OCI-LY7 (cell line): ENCODE results near the gene PRKG1. TPM values are rescaled to one million over a fixed set of nuclear protein-coding genes. Genes with fewer than 3 reads are reported as not detected.
A peak's percentile ranks its signal among the peaks of the same experiment; 100 is the strongest.

Experiments
- BruUV-seq: library from RNA; stranded (reverse); fragments of 400-500 nt; replicated peaks from 2 replicates; lab custom pipeline; 2021; lab: Mats Ljungman, UMichigan
- CTCF ChIA-PET: fragments of 300-600 bp; sonication (Branson Sonifier 250); formaldehyde crosslinking; loops from one replicate; lab custom pipeline; 2022; ENCODE audit warnings: antibody characterized with exemption; ENCODE audit not compliant: unreplicated experiment; lab: Charles Lee
- POLR2A ChIA-PET: fragments of 300-600 bp; sonication (Branson Sonifier 250); formaldehyde crosslinking; loops from one replicate; lab custom pipeline; 2022; ENCODE audit warnings: antibody characterized with exemption; lab: Charles Lee
- DNase-seq: peaks from one replicate; pipeline ENCODE4 v3.0.0-alpha.2; 2015; ENCODE audit warnings: low spot score
- H2AFZ ChIP-seq: fragments of 200-600 bp; sonication (generic), shearing (Covaris generic); 2 replicates; pipeline ENCODE4 v1.6.1; 2014; ENCODE audit warnings: mild to moderate bottlenecking, antibody characterized with exemption, low read length, moderate library complexity
- H3K27ac ChIP-seq: fragments of 200-600 bp; sonication (generic); 2 replicates; pipeline ENCODE4 v1.5.1; 2014; ENCODE audit warnings: mixed run types, low read depth, mild to moderate bottlenecking, moderate library complexity, low read length, inconsistent platforms; ENCODE audit not compliant: poor library complexity, severe bottlenecking
- H3K36me3 ChIP-seq: fragments of 200-600 bp; sonication (generic); 2 replicates; pipeline ENCODE4 v1.6.1; 2014; ENCODE audit warnings: mild to moderate bottlenecking, antibody characterized with exemption, low read length, moderate library complexity, mixed read lengths; ENCODE audit not compliant: insufficient read depth
- H3K4me1 ChIP-seq: fragments of 200-600 bp; sonication (generic); 2 replicates; pipeline ENCODE4 v1.5.1; 2014; ENCODE audit warnings: mild to moderate bottlenecking, low read length; ENCODE audit not compliant: insufficient read depth, poor library complexity, severe bottlenecking
- H3K4me2 ChIP-seq: fragments of 200-600 bp; sonication (generic); 2 replicates; pipeline ENCODE4 v1.6.1; 2014; ENCODE audit warnings: mild to moderate bottlenecking, low read length
- H3K4me3 ChIP-seq: fragments of 200-600 bp; sonication (generic); 2 replicates; pipeline ENCODE4 v1.5.1; 2014; ENCODE audit warnings: mild to moderate bottlenecking, low read depth, low read length; ENCODE audit not compliant: poor library complexity, severe bottlenecking
- H3K79me2 ChIP-seq: fragments of 200-600 bp; sonication (generic); 2 replicates; pipeline ENCODE4 v1.6.1; 2016; ENCODE audit warnings: low read depth, mild to moderate bottlenecking, low read length, moderate library complexity, mixed read lengths; ENCODE audit not compliant: insufficient read depth
- H3K9me2 ChIP-seq: fragments of 200-600 bp; sonication (generic); 2 replicates; pipeline ENCODE4 v1.6.1; 2016; ENCODE audit warnings: mild to moderate bottlenecking, low read length, mixed read lengths; ENCODE audit not compliant: insufficient read depth
- H3K9me3 ChIP-seq: fragments of 200-600 bp; sonication (generic); 2 replicates; pipeline ENCODE4 v1.6.1; 2014; ENCODE audit warnings: mild to moderate bottlenecking, mixed run types, low read length, mixed read lengths
- H4K20me1 ChIP-seq: fragments of 200-600 bp; sonication (generic); 2 replicates; pipeline ENCODE4 v1.6.1; 2014; ENCODE audit warnings: mild to moderate bottlenecking, antibody characterized with exemption, low read length, moderate library complexity, mixed read lengths; ENCODE audit not compliant: insufficient read depth
- CTCF ChIP-seq: fragments of 200-600 bp; sonication (generic); conservative IDR thresholded peaks from 2 replicates; pipeline ENCODE4 v1.5.1; 2014; ENCODE audit warnings: mild to moderate bottlenecking, antibody characterized with exemption, low read length, moderate library complexity, mixed read lengths
- EZH2phosphoT487 ChIP-seq: fragments of 200-600 bp; sonication (generic); IDR thresholded peaks from 2 replicates; pipeline ENCODE4 v1.6.1; 2018; ENCODE audit warnings: low read depth, borderline replicate concordance, mild to moderate bottlenecking, mixed run types, antibody characterized with exemption, low read length, moderate library complexity, mixed read lengths
- intact Hi-C: fragments of 100-400 bp; cut with micrococcal nuclease; formaldehyde crosslinking; loops from one replicate; pipeline ENCODE4 v1.10.0; 2022; ENCODE audit not compliant: unreplicated experiment
- total RNA-seq, 2 experiments: library from RNA; depleted of rRNA in 1 of 2; stranded (reverse); fragments of >200 nt in 1 of 2; shearing (Covaris generic) in 1 of 2; gene quantifications; 2 replicates each; pipeline ENCODE4 v1.2.3, GENCODE V29; 2014 to 2022

Gene PRKG1
- total RNA-seq, 2 experiments from 2014 or later, result not detected

- Histone ChIP-seq H3K9me3 (no peaks in the 10 kb centered on the region), H3K36me3 (no peaks in the 10 kb centered on the region), H3K4me2 (no peak overlapping the region), H4K20me1 (no peaks in the 10 kb centered on the region), H3K9me2 (no peaks in the 10 kb centered on the region), H3K4me1 (no peaks in the 10 kb centered on the region), H3K79me2 (no peaks in the 10 kb centered on the region), H2AFZ (no peak overlapping the region), H3K4me3 (no peak overlapping the region), H3K27ac (no peak overlapping the region)
- no TSS peak for BruUV-seq
- POLR2A ChIA-PET, result interaction anchor here (0.7 to 1.2 kb wide), 2 partner anchors 11 to 901 kb away, joined by 3 to 5 read pairs; no protein-coding TSS in a partner anchor
- DNase-seq, result peak; percentile 22
- intact Hi-C loops, result loop anchor here (5.0 kb wide), 1 partner anchor 48 kb away; no protein-coding TSS in a partner anchor
- TF ChIP-seq CTCF (peak; percentile 80), EZH2phosphoT487 (no peak)
- CTCF ChIA-PET, result no interaction called here
Measured at GRCh38 chr10:52004342-52004949, 930.2 kb downstream of the PRKG1 start.

GRCh38 chr10:52007091-52007490 lies 932.8 kb downstream of the PRKG1 start:
- CTCF ChIA-PET, result no interaction called here
- intact Hi-C loops, result no loop called here
- no TSS peak for BruUV-seq

More at GRCh38 chr10:52007091-52007490, 932.8 kb downstream of the PRKG1 start:
- H4K20me1 ChIP-seq, result no peaks in the 10 kb centered on the region
- H2AFZ ChIP-seq, result no peak overlapping the region
- H3K9me3 ChIP-seq, result no peaks in the 10 kb centered on the region
- H3K79me2 ChIP-seq, result no peaks in the 10 kb centered on the region
- H3K4me1 ChIP-seq, result no peaks in the 10 kb centered on the region
- TF ChIP-seq CTCF (no peak), EZH2phosphoT487 (no peak)
- DNase-seq, result no peak
- POLR2A ChIA-PET, result no interaction called here
- H3K36me3 ChIP-seq, result no peaks in the 10 kb centered on the region
- no peak overlapping the region for H3K27ac ChIP-seq
- no peaks in the 10 kb centered on the region for H3K9me2 ChIP-seq
- no peak overlapping the region for H3K4me2 ChIP-seq
- H3K4me3 ChIP-seq, result no peak overlapping the region
